A549 (cell line): ENCODE measurements around the gene CRYBG2. TPM values are rescaled to one million over a fixed set of nuclear protein-coding genes. Genes with fewer than 3 reads are reported as not detected.

Experiments
- ATAC-seq, 2 experiments: fragments of 200-7000 bp in 1 of 2; fragments of >200 bp in 1 of 2; cut with Nextera tagmentation in 1 of 2; cut with Tn5 transposase in 1 of 2; 3 replicates each; pipeline versions ENCODE4 v1.8.0 to v1.9.1; 2018 to 2020; ENCODE audit warnings: mild to moderate bottlenecking in 1 of 2, moderate library complexity in 1 of 2
- CTCF ChIA-PET: fragments of 300-600 bp; sonication (Branson Sonifier 250); formaldehyde crosslinking; extraction: SDS; loops from one replicate; lab custom pipeline; 2021; ENCODE audit warnings: antibody characterized with exemption, inconsistent platforms; lab: Yijun Ruan, JAX
- POLR2A ChIA-PET: fragments of 350-600 bp; formaldehyde crosslinking; extraction: SDS; loops from one replicate; lab custom pipeline; 2021; ENCODE audit warnings: antibody characterized with exemption, inconsistent platforms; lab: Yijun Ruan, JAX
- DNase-seq, 2 experiments: peaks; one replicate each; pipeline versions ENCODE4 v3.0.0 to v3.0.0-alpha.2; 2011 to 2016; ENCODE audit warnings: low read depth in 1 of 2, low spot score in 1 of 2
- FAIRE-seq: peaks from 2 replicates; lab custom pipeline; 2011; peaks lifted over from hg19 to GRCh38; lab: Jason Lieb, UNC
- H3K27ac ChIP-seq, 2 experiments: fragments of >200 bp; sonication (Bioruptor Twin); formaldehyde crosslinking; 3 replicates each; pipeline ENCODE4 v1.5.1; 2016 to 2017
- H3K4me1 ChIP-seq: fragments of >200 bp; sonication (Bioruptor Twin); formaldehyde crosslinking; 3 replicates; pipeline ENCODE4 v1.6.1; 2016
- H3K4me2 ChIP-seq: fragments of >200 bp; sonication (Bioruptor Twin); formaldehyde crosslinking; 3 replicates; pipeline ENCODE4 v1.6.1; 2016
- H3K4me3 ChIP-seq: fragments of >200 bp; sonication (Bioruptor Twin); formaldehyde crosslinking; 3 replicates; pipeline ENCODE4 v1.5.1; 2016
- H3K9me3 ChIP-seq: fragments of >200 bp; sonication (Bioruptor Twin); formaldehyde crosslinking; 3 replicates; pipeline ENCODE4 v1.6.1; 2016
- BHLHE40 ChIP-seq: IDR thresholded peaks from 2 replicates; pipeline ENCODE4 v1.6.1; 2012; ENCODE audit warnings: low read depth, low read length, inconsistent platforms
- E2F6 ChIP-seq: IDR thresholded peaks from 2 replicates; pipeline ENCODE4 v1.6.1; 2012; ENCODE audit warnings: low read depth, borderline replicate concordance
- EHMT2 ChIP-seq: fragments of 200-600 bp; sonication (generic); IDR thresholded peaks from 2 replicates; pipeline ENCODE4 v1.6.1; 2016; ENCODE audit warnings: antibody characterized with exemption, low read depth, mild to moderate bottlenecking, moderate library complexity
- FOSB ChIP-seq: fragments of 250-450 bp; sonication (Bioruptor Pico); IDR thresholded peaks from 2 replicates; pipeline ENCODE4 v1.5.0; 2020; ENCODE audit warnings: mild to moderate bottlenecking, moderate library complexity
- FOSL2 ChIP-seq, 2 experiments: fragments of 450-650 bp in 1 of 2; fragments of >200 bp in 1 of 2; sonication (Bioruptor Twin) in 1 of 2; formaldehyde crosslinking; IDR thresholded peaks; 2 replicates each; pipeline versions ENCODE4 v1.5.0 to v1.6.1; 2016 to 2020; ENCODE audit warnings: mild to moderate bottlenecking in 1 of 2, moderate library complexity in 1 of 2
- HES2 ChIP-seq: fragments of >200 bp; sonication (Bioruptor Twin); formaldehyde crosslinking; IDR thresholded peaks from 2 replicates; pipeline ENCODE4 v1.6.1; 2016
- HOXA7 ChIP-seq: fragments of 250-450 bp; sonication (Bioruptor Pico); IDR thresholded peaks from 2 replicates; pipeline ENCODE4 v1.5.0; 2020; ENCODE audit warnings: mild to moderate bottlenecking, moderate library complexity
- JUN ChIP-seq, 2 experiments: fragments of >200 bp; sonication (Bioruptor Twin); formaldehyde crosslinking; IDR thresholded peaks; 2 replicates in 1 of 2; 3 replicates in 1 of 2; pipeline ENCODE4 v1.6.1; 2016 to 2017
- KDM1A ChIP-seq: fragments of 200-600 bp; sonication (generic); IDR thresholded peaks from 2 replicates; pipeline ENCODE4 v1.6.1; 2016; ENCODE audit warnings: low read depth, mild to moderate bottlenecking
- KDM5A ChIP-seq: fragments of 200-600 bp; sonication (generic); IDR thresholded peaks from 2 replicates; pipeline ENCODE4 v1.6.1; 2016; ENCODE audit warnings: antibody characterized with exemption, mild to moderate bottlenecking
- NR3C1 ChIP-seq: fragments of >200 bp; sonication (Bioruptor Twin); formaldehyde crosslinking; IDR thresholded peaks from 3 replicates; pipeline ENCODE4 v1.6.1; 2017
- POLR2A ChIP-seq: IDR thresholded peaks from 2 replicates; pipeline ENCODE4 v1.6.1; 2012; ENCODE audit warnings: mild to moderate bottlenecking, low read length
- RARB ChIP-seq: fragments of 250-450 bp; sonication (Bioruptor Pico); IDR thresholded peaks from 2 replicates; pipeline ENCODE4 v1.8.0; 2021; ENCODE audit warnings: mild to moderate bottlenecking, moderate library complexity
- REST ChIP-seq: fragments of 200-600 bp; sonication (generic); IDR thresholded peaks from 2 replicates; pipeline ENCODE4 v1.6.1; 2016; ENCODE audit warnings: antibody characterized with exemption, mild to moderate bottlenecking, moderate library complexity
- RFX5 ChIP-seq: fragments of 450-650 bp; IDR thresholded peaks from 2 replicates; pipeline ENCODE4 v1.7.1; 2014; ENCODE audit warnings: antibody characterized with exemption, mild to moderate bottlenecking, moderate library complexity
- SMC3 ChIP-seq: fragments of >200 bp; sonication (Bioruptor Twin); formaldehyde crosslinking; IDR thresholded peaks from 3 replicates; pipeline ENCODE4 v1.6.1; 2018; ENCODE audit warnings: inconsistent platforms
- SREBF2 ChIP-seq: fragments of 450-650 bp; IDR thresholded peaks from 2 replicates; pipeline ENCODE4 v1.6.1; 2014; ENCODE audit warnings: mild to moderate bottlenecking, moderate library complexity
- TP53 ChIP-seq: fragments of 250-450 bp; sonication (Bioruptor Pico); IDR thresholded peaks from 2 replicates; pipeline ENCODE4 v1.5.0; 2021; ENCODE audit warnings: mild to moderate bottlenecking, moderate library complexity
- ZC3H11A ChIP-seq: fragments of 450-650 bp; IDR thresholded peaks from 2 replicates; pipeline ENCODE4 v1.6.1; 2014; ENCODE audit warnings: antibody characterized with exemption, mild to moderate bottlenecking
- ZNF302 ChIP-seq: fragments of 250-450 bp; sonication (Bioruptor Pico); IDR thresholded peaks from 2 replicates; pipeline ENCODE4 v1.9.0; 2021; ENCODE audit warnings: inconsistent platforms, mild to moderate bottlenecking, moderate library complexity
- ZSCAN20 ChIP-seq: fragments of 250-450 bp; sonication (Bioruptor Pico); IDR thresholded peaks from 2 replicates; pipeline ENCODE4 v1.8.0; 2022; ENCODE audit warnings: mild to moderate bottlenecking, moderate library complexity
- WGBS: methylation state at CpG from one replicate; pipeline ENCODE4 v1.1.6; 2017; ENCODE audit errors: missing lambda C conversion rate; 5-methylcytosine and 5-hydroxymethylcytosine counted together
- polyA plus RNA-seq, 4 experiments: library from polyadenylated mRNA; depleted of rRNA in 3 of 4; stranded (reverse); fragments of >200 nt; fragmentation: RNase III in 1 of 4; extraction: RNeasy Plus Mini Kit Qiagen cat#74134 plus additional on column Dnase treatment in 1 of 4; gene quantifications; 2 replicates in 3 of 4; 3 replicates in 1 of 4; pipeline ENCODE4 v1.2.3, GENCODE V29; 2011 to 2017

CRYBG2 gene
- polyA plus RNA-seq, 2 of the 4 experiments (the other 2 are of a cell fraction) = 0.67 to 2.7 TPM

GRCh38 chr1:26290882-26291261 is 63.1 kb downstream of the CRYBG2 start:
- H3K4me3 ChIP-seq = no peak overlapping the region
- ChIA-PET CTCF (interaction anchor here (1.2 to 8.2 kb wide), 3 partner anchors 15 to 73 kb away, joined by 4 to 128 read pairs (median 6); partner anchors contain the start of gene CD52), POLR2A (no interaction called here)
- 84% methylated on average over 5 of the region's 11 CpGs for WGBS
- FAIRE-seq (no peak), DNase-seq (no peak), ATAC-seq (no peak; a peak in 1 of 6 replicates)
- no peak overlapping the region for H3K27ac ChIP-seq
- no peaks in the 10 kb centered on the region for H3K9me3 ChIP-seq
- no peaks in the 10 kb centered on the region for H3K4me1 ChIP-seq
- TF ChIP-seq TP53 (CRISPR knock-in tag) = no peak
- no peak for TF ChIP-seq ZSCAN20 (CRISPR knock-in tag)
- no peak for TF ChIP-seq RFX5
- no peak for TF ChIP-seq SMC3
- TF ChIP-seq HES2 = no peak
- no peak for TF ChIP-seq POLR2A
- TF ChIP-seq EHMT2 = no peak
- no peak for TF ChIP-seq FOSB (CRISPR knock-in tag)
- H3K4me2 ChIP-seq = no peak overlapping the region

- no peak for FAIRE-seq
- POLR2A ChIA-PET = no interaction called here
- no peak for ATAC-seq
Observed at GRCh38 chr1:26290122-26290881, 63.6 kb downstream of the CRYBG2 start.

GRCh38 chr1:26289158-26290059 is 64.5 kb downstream of the CRYBG2 start:
- Histone ChIP-seq H3K9me3 (no peaks in the 10 kb centered on the region), H3K4me1 (peaks cover 10% of the 10 kb centered on the region), H3K4me2 (no peak overlapping the region), H3K4me3 (no peak overlapping the region), H3K27ac (no peak overlapping the region)
- TF ChIP-seq POLR2A (no peak), ZC3H11A (no peak), HOXA7 (no peak), KDM5A (no peak), JUN (IDR thresholded peaks at IDR 0.05) (no peak), FOSL2 (IDR thresholded peaks at IDR 0.05) (no peak), FOSL2 (CRISPR knock-in tag; IDR thresholded peaks at IDR 0.05) (no peak), KDM1A (no peak), BHLHE40 (no peak), E2F6 (no peak), SREBF2 (no peak), RARB (no peak), SMC3 (no peak), ZNF302 (no peak), REST (no peak)
- ChIA-PET POLR2A (no interaction called here), CTCF (interaction anchor here (1.1 to 8.2 kb wide), 6 partner anchors 10 to 102 kb away, joined by 3 to 128 read pairs (median 6); partner anchors contain the start of genes CD52 and SH3BGRL3)
- ATAC-seq = no peak
- no peak for DNase-seq
- FAIRE-seq = no peak
- 96% methylated on average over 11 of the region's 21 CpGs for WGBS

More at GRCh38 chr1:26290122-26290881, 63.6 kb downstream of the CRYBG2 start:
- Histone ChIP-seq H3K4me3 (no peak overlapping the region), H3K27ac (no peak overlapping the region), H3K4me2 (no peak overlapping the region), H3K9me3 (no peaks in the 10 kb centered on the region), H3K4me1 (peaks cover 1% of the 10 kb centered on the region; the same call in 2 of the 3 replicates)
- CTCF ChIA-PET = interaction anchor here (1.3 to 8.2 kb wide), 4 partner anchors 11 to 74 kb away, joined by 5 to 128 read pairs (median 8); partner anchors contain the start of genes CD52 and SH3BGRL3
- 96% methylated on average over 5 of the region's 11 CpGs for WGBS
- DNase-seq = no peak
- TF ChIP-seq ZNF302 (no peak), NR3C1 (no peak), EHMT2 (no peak)
